Activated gamma-delta T cell treated with Interleukin-2 at 50 U/mL for 16 hours (primary cell): ENCODE results near the gene ANKRD65.
"Not testable (repeated sequence)": the region's sequence is repeated elsewhere in the genome, so short reads cannot be mapped to it uniquely, and the experiment has no call there.

Source experiments
- DNase-seq: peaks from one replicate; pipeline ENCODE4 v3.0.0-alpha.2; 2020

ANKRD65 gene

GRCh38 chr1:1393014-1393413 lies 28.1 kb downstream of the ANKRD65 start:
- no peak for DNase-seq

- DNase-seq: no peak
Measured at GRCh38 chr1:1391225-1391624, 29.9 kb downstream of the ANKRD65 start.

- no peak for DNase-seq
Measured at GRCh38 chr1:1390675-1391074, 30.4 kb downstream of the ANKRD65 start.

GRCh38 chr1:1388078-1388472 lies 33.0 kb downstream of the ANKRD65 start:
- no peak for DNase-seq

- no peak for DNase-seq
Measured at GRCh38 chr1:1387098-1388077, 33.7 kb downstream of the ANKRD65 start.

GRCh38 chr1:1385931-1386330 lies 35.1 kb downstream of the ANKRD65 start:
- no peak for DNase-seq

GRCh38 chr1:1385339-1385738 lies 35.7 kb downstream of the ANKRD65 start:
- not testable (repeated sequence) for DNase-seq

GRCh38 chr1:1381294-1381693 lies 39.8 kb downstream of the ANKRD65 start:
- no peak for DNase-seq

- no peak for DNase-seq
Measured at GRCh38 chr1:1380860-1381259, 40.2 kb downstream of the ANKRD65 start.

GRCh38 chr1:1377540-1378205 lies 43.4 kb downstream of the ANKRD65 start:
- DNase-seq: no peak

- no peak for DNase-seq
Measured at GRCh38 chr1:1376551-1377226, 44.4 kb downstream of the ANKRD65 start.

GRCh38 chr1:1374929-1375662 lies 46.0 kb downstream of the ANKRD65 start, which contains the start of gene AURKAIP1:
TSS of gene AURKAIP1 (minus strand) at chr1:1375207. CDS start at chr1:1374756, 451 bp downstream.
- peak; percentile 95 for DNase-seq

GRCh38 chr1:1374589-1374928 lies 46.5 kb downstream of the ANKRD65 start:
- DNase-seq: peak; percentile 6

GRCh38 chr1:1373815-1374588 lies 47.1 kb downstream of the ANKRD65 start:
- DNase-seq: no peak

GRCh38 chr1:1373051-1373814 lies 47.8 kb downstream of the ANKRD65 start:
- DNase-seq: no peak

- DNase-seq: peak; percentile 78
Measured at GRCh38 chr1:1371746-1372711, 49.0 kb downstream of the ANKRD65 start.

GRCh38 chr1:1371364-1371745 lies 49.7 kb downstream of the ANKRD65 start:
- DNase-seq: peak; percentile 58

GRCh38 chr1:1370771-1371300 lies 50.2 kb downstream of the ANKRD65 start:
- DNase-seq: no peak

- DNase-seq: not testable (repeated sequence)
Measured at GRCh38 chr1:1370094-1370493, 51.0 kb downstream of the ANKRD65 start.
